ENCODE results near the gene SMU1.

The SMU1 gene

DNA sequence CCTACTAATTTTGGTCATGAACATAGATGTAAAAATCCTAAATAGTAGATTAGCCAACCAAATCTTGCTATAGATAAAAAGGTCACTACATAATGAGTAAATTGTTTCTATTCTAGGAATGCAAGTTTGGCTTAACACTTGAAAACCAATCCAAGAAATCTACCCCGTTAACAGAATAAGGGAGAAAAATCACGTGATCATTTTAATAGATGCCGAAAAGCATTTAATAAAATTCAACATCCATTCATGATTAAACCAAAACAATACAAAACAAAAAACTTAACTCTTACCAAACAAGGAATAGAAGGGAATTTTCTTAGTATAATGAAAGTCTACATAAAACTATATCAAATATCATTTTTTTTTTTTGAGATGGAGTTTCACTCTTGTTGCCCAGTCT, 20.7 kb upstream of the SMU1 start:
- TF ChIP-seq, protein P1, sequence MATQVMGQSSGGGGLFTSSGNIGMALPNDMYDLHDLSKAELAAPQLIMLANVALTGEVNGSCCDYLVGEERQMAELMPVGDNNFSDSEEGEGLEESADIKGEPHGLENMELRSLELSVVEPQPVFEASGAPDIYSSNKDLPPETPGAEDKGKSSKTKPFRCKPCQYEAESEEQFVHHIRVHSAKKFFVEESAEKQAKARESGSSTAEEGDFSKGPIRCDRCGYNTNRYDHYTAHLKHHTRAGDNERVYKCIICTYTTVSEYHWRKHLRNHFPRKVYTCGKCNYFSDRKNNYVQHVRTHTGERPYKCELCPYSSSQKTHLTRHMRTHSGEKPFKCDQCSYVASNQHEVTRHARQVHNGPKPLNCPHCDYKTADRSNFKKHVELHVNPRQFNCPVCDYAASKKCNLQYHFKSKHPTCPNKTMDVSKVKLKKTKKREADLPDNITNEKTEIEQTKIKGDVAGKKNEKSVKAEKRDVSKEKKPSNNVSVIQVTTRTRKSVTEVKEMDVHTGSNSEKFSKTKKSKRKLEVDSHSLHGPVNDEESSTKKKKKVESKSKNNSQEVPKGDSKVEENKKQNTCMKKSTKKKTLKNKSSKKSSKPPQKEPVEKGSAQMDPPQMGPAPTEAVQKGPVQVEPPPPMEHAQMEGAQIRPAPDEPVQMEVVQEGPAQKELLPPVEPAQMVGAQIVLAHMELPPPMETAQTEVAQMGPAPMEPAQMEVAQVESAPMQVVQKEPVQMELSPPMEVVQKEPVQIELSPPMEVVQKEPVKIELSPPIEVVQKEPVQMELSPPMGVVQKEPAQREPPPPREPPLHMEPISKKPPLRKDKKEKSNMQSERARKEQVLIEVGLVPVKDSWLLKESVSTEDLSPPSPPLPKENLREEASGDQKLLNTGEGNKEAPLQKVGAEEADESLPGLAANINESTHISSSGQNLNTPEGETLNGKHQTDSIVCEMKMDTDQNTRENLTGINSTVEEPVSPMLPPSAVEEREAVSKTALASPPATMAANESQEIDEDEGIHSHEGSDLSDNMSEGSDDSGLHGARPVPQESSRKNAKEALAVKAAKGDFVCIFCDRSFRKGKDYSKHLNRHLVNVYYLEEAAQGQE (IDR thresholded peaks at IDR 0.05; ENCODE audit: insufficient read depth in 1 of 2, low read depth in 2 of 2, low read length in 2 of 2): no peak
- TF ChIP-seq FOXP2 (optimal IDR thresholded peaks at IDR 0.05; ENCODE audit: borderline replicate concordance, extremely low read depth, extremely low read length, insufficient read depth): no peak
- TF ChIP-seq POLR2AphosphoS5 (IDR thresholded peaks at IDR 0.05; ENCODE audit: low read depth, low read length): no peak
- TF ChIP-seq SIN3A (IDR thresholded peaks at IDR 0.05; ENCODE audit: borderline replicate concordance, insufficient read depth, low read length): no peak
- TF ChIP-seq TAF1 (IDR thresholded peaks at IDR 0.05; ENCODE audit: borderline replicate concordance, insufficient read depth, low read length): no peak

- TF ChIP-seq TAF1 (IDR thresholded peaks at IDR 0.05; ENCODE audit: borderline replicate concordance, insufficient read depth, low read length): no peak
- TF ChIP-seq POLR2AphosphoS5 (IDR thresholded peaks at IDR 0.05; ENCODE audit: low read depth, low read length): no peak
- TF ChIP-seq, protein P1 (IDR thresholded peaks at IDR 0.05; ENCODE audit: insufficient read depth in 1 of 2, low read depth in 2 of 2, low read length in 2 of 2): no peak
- TF ChIP-seq FOXP2 (optimal IDR thresholded peaks at IDR 0.05; ENCODE audit: borderline replicate concordance, extremely low read depth, extremely low read length, insufficient read depth): no peak
- no peak for TF ChIP-seq SIN3A (IDR thresholded peaks at IDR 0.05; ENCODE audit: borderline replicate concordance, insufficient read depth, low read length)
Observed at GRCh38 chr9:33092634-33093033, 16.2 kb upstream of the SMU1 start.

DNA sequence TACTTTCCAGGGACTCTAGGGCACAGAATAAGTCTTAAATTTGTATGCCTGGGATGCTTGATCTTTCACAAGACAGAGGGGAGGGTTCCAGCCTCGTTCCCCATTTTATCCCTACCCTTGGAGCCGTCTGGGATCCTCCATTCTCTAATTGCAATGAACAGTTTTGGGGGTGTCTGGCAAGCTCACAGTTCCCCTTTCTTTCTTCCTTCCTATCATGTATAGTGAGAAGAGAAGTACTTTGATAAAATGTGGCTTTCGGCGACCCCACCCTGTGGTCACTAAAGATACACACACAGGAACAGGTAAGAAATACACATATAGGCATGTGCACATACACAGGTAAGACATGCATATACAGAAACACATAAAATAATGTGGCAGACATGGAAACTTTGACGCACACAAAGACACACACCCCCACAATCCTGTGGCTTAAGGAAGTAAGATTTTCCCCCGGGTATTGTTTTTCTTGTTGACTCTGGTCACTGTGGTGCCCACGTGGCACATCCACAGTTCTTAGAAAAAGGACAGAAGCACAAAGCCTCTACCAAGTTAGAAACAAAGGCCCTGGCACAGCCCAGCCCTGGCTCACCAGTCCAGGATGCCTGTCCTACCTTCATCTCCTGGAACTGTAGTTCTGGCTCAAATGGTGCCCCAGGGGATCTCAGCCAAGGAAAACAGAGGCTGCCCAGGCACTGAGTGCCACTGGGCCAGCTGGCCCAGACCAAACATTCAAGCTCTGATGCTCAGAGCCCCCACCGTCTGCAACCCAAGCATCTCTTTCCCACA, 6.3 kb upstream of the SMU1 start:
- no peak for TF ChIP-seq TAF1 (IDR thresholded peaks at IDR 0.05; ENCODE audit: borderline replicate concordance, insufficient read depth, low read length)
- TF ChIP-seq, protein P1 (IDR thresholded peaks at IDR 0.05; ENCODE audit: insufficient read depth in 1 of 2, low read depth in 2 of 2, low read length in 2 of 2): no peak
- TF ChIP-seq SIN3A (IDR thresholded peaks at IDR 0.05; ENCODE audit: borderline replicate concordance, insufficient read depth, low read length): no peak
- TF ChIP-seq FOXP2 (optimal IDR thresholded peaks at IDR 0.05; ENCODE audit: borderline replicate concordance, extremely low read depth, extremely low read length, insufficient read depth): no peak
- TF ChIP-seq POLR2AphosphoS5 (IDR thresholded peaks at IDR 0.05; ENCODE audit: low read depth, low read length): no peak

- TF ChIP-seq SIN3A (IDR thresholded peaks at IDR 0.05; ENCODE audit: borderline replicate concordance, insufficient read depth, low read length) (no peak), TAF1 (IDR thresholded peaks at IDR 0.05; ENCODE audit: borderline replicate concordance, insufficient read depth, low read length) (no peak), POLR2AphosphoS5 (IDR thresholded peaks at IDR 0.05; ENCODE audit: low read depth, low read length) (no peak), FOXP2 (optimal IDR thresholded peaks at IDR 0.05; ENCODE audit: borderline replicate concordance, extremely low read depth, extremely low read length, insufficient read depth) (no peak)
- TF ChIP-seq, protein P1 (IDR thresholded peaks at IDR 0.05; ENCODE audit: insufficient read depth in 1 of 2, low read depth in 2 of 2, low read length in 2 of 2): no peak
Observed at GRCh38 chr9:33082128-33082527, 5.7 kb upstream of the SMU1 start.

All from PFSK-1 (cell line).